Fibroblast of peridontal ligament (primary cell): ENCODE measurements around the gene BCAP31.

Source experiments
- DNase-seq: peaks from one replicate; pipeline ENCODE4 v3.0.0-alpha.2; 2010; ENCODE audit errors: extremely low read depth

BCAP31 gene

DNA sequence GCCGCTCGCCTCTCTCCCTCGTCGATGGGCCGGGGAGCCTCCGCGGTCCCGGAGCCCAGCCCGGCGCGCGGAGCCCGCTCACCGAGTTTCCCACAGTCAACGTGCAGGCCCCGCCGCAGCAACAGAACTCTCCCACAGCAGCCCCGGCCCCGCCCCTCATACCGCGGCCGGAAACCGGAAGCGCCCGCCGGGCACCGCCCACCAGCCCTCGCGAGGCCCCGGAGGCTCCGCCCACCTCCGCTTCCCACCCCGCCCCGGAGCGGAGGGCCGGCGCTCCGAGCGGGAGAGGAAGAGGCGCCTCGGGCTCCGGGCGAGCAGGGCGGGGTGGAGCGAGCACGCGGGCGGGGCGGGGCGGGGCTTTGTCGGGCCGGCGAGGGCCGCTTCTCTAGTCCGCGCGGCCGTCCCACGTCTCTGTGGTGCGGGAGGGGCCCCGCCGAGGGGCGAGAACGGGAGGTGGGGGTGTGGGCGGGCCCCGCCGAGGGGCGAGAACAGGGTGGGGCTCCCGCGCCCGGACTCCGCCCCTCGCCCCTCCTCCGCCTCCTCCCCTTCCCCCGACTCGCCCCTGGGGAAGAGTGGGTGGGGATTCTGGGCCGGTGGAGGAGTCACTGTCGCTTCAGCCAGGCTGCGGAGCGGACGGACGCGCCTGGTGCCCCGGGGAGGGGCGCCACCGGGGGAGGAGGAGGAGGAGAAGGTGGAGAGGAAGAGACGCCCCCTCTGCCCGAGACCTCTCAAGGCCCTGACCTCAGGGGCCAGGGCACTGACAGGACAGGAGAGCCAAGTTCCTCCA is at the start of gene BCAP31, which contains the start of gene ABCD1:
BCAP31 (minus strand) TSS at position 136 of the 787 bp plus-strand sequence. CDS start 1,143 bp downstream, outside the sequence.
ABCD1 (plus strand) TSS at position 605 of the 787 bp plus-strand sequence. CDS start 411 bp downstream, outside the sequence.
- peak; percentile 72 for DNase-seq

DNA sequence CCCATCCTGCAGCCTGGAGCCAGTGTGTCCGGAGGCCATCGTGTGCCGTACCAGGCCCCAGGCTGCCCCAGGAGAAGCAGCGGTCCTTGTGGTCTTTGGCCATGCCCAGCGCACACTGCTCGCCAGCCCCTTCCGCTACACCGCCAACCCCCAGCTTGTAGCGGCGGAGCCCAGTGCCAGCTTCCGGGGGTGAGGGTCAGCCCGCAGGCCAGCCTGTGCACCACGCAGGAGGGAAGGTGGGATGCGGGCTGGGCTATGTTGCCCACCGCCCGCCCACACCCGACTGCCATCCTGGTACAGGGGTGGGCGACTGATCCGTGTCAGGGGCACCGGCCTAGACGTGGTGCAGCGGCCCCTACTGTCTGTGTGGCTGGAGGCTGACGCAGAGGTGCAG is 49.0 kb upstream of the BCAP31 start:
- no peak for DNase-seq

DNA sequence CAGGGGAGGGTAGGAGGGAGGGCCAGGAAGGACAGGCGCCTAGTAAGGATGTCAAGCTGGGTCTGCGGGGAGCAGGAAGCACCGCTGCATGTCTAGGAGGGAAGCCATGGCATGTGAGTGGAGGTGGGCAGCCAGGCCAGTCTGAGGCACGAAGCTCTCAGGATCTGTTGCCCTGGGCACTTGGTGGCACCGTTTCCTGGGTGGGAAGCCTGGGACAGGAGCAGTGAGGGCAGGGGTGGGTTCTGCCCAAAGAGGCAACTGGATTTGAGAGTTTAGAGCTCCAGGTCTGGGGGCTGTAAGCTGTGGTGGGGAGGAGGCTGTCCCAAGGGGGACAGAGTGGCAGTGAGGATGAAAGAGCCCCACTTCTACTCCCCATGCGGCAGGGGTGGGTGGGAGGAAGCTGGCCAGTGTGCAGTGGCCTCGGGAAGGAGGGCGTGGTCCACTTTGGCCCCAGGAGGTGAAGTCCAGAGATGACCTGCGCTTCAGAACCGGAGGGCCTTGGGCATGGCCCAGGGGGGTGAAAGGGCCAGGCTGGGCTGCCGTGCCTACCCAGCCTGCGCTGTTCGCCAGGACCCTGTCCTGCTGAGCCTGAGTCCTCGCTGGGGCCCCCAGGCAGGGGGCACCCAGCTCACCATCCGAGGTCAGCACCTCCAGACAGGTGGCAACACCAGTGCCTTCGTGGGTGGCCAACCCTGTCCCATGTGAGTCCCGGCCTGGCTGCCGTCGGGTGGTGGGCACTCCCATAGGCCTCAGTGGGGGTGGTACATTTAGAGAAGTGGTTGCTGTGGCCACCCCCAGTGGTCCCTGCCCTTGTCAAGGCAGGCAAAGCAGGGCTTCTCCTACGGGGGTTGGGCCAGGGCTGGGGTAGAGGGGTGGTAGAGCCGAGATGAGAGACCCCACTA is 48.4 kb upstream of the BCAP31 start:
- no peak for DNase-seq

DNA sequence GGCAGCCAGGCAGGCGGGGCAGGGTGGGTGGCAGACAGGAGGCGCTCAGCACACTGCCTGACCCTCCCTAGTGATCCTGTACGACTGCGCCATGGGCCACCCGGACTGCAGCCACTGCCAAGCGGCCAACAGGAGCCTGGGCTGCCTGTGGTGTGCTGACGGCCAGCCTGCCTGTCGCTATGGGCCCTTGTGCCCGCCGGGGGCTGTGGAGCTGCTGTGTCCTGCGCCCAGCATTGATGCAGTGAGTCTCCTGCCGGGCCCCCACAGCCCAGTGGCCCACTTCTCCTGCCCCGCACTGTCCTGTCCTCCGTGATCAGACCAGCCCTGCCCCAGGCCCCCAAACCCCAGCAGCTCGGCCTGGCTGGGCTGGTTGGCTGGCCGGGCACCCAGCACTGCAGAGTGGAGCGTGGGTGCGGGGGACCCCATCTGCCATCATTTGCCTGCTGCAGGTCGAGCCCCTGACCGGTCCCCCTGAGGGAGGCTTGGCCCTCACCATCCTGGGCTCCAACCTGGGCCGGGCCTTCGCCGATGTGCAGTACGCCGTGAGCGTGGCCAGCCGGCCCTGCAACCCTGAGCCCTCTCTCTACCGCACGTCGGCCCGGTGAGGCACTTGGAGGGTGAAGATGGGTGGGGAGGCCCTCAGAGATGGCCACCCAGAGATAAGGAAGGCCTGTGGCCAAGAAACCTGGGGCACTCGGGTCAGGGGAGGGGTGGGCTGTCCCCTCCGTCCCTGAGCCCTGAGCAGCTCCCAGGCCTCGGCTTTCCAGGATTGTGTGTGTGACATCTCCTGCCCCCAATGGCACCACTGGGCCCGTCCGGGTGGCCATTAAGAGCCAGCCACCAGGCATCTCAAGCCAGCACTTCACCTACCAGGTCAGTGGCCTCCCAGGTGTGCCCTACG is 47.5 kb upstream of the BCAP31 start:
- no peak for DNase-seq

DNA sequence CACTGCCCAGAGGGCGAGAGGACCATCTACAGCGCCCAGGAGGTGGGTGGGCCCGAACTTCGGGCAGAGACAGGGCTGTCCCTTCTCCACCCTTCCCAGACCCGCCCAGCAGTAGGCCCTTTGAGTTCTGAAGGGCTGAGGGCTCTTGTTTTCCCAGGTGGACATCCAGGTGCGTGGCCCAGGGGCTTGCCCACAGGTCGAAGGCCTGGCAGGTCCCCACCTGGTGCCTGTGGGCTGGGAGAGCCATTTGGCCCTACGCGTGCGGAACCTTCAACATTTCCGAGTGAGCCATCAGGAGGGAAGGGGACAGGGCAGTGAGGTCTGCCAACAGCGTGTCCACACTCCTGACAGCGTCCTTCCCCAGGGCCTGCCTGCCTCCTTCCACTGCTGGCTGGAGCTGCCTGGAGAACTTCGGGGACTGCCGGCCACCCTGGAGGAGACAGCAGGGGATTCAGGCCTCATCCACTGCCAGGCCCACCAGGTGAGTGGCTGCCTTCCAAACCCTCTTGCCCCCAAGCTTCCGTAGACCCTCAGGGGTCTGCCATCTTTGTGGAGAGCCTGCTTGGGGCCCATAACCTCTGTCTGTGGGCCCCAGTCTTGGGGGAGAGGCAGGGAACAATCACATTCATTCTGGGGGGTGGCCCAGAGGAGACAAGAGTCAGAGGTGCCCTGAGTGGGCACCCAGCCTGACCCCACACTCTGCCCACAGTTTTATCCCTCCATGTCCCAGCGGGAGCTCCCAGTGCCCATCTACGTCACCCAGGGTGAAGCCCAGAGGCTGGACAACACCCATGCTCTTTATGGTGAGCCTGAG is 46.6 kb upstream of the BCAP31 start:
- no peak for DNase-seq

DNA sequence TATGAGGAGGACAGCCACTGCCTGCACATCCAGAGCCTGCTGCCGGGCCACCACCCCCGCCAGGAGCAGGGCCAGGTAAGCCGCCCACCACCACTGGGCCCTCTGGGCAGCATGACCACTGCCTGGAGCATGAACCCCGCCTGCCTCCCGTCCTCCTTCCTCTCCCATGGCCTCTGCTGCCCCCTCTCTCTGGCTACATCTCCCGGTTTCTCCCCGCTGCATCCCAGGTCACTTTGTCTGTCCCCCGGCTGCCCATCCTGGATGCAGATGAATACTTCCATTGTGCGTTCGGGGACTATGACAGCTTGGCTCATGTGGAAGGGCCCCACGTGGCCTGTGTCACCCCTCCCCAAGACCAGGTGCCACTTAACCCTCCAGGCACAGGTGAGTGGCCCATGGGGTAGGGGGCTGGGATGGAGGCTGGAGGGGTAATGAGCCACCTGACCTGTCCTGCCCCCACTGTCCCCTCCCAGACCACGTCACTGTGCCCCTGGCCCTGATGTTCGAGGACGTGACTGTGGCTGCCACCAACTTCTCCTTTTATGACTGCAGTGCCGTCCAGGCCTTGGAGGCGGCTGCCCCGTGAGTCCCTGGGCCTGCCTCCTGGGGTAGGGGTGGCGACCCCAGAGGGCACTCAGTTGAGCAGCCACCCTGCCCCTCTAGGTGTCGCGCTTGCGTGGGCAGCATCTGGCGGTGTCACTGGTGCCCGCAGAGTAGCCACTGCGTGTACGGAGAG is 45.8 kb upstream of the BCAP31 start:
- DNase-seq = no peak

DNA sequence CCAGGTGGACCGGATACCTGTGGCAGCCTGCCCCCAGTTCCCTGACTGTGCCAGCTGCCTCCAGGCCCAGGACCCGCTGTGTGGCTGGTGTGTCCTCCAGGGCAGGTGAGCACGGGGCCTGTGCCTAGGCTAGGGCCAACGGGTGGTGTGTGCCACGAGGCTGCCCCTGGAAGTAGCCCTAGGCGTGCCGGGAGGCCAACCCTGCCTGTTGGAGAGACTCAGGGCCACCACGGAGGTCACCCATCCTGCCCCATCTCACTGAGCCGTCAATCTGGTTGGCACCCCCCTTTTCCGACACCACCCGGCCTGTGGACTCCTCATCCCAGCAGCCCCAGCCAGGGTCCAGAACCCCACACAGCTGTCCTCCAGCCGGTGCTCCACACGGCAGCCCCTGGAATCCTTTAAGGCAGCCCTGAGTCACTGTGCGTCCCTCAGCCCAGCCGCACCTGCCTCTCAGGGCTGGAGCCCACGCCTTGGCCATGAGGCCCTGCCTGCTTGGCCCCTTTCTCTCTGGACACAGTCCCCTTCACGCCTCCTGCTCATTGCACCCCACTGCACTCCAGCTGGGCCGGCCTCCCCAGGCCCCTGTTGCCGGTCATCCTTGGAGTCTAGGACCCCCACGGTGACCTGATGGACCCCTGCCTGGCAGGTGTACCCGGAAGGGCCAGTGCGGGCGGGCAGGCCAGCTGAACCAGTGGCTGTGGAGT is 45.1 kb upstream of the BCAP31 start:
- DNase-seq = no peak

DNA sequence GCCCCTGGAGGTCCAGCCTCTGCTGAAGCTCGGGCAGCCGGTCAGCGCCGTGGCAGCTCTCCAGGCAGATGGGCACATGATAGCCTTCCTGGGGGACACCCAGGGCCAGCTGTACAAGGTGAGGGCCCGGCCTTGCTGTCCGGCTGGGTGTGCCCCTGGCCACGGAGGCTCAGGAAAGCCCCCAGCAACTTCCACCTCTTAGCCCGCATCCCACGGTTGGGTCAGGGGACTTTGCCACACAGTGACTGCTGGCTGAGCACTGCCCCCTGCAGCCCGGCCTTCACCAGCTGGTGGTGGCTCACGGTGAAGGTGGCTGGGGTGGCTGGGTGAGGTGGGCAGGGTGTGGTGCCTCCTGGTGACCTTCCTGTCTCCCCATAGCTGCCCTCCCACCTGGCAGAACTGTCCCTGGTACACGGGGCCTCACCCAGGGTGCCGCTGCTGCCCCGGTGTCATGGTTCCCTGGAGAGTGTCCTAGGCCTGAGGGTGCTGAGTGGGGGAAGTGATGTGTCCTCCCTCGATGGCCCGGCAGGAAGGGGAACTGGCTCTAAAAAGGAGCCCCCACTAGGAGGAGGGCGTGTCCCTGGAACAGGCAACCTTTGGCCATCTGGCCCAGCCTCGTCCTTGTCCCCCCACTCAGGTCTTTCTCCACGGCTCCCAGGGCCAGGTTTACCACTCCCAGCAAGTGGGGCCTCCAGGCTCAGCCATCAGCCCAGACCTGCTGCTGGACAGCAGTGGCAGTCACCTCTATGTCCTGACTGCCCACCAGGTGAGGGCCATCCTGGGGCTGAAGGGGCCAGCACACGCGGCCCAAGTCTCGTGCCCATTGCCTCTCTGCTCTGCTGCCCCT is 44.3 kb upstream of the BCAP31 start:
- no peak for DNase-seq

DNA sequence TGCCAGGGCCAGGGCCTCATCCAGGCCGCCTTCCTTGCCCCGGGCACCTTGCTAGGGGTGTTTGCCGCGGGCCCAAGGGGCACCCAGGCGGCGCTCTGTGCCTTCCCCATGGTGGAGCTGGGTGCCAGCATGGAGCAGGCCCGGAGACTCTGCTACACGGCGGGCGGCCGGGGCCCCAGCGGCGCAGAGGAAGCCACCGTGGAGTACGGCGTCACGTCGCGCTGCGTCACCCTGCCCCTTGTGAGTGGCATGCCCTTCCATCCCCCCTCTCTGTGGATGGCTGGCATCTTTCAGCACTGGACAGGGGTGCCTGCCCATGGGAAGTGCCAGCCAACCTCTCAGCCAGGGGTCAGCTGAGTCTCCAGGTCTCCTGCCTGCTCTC is 43.5 kb upstream of the BCAP31 start:
- DNase-seq = no peak

DNA sequence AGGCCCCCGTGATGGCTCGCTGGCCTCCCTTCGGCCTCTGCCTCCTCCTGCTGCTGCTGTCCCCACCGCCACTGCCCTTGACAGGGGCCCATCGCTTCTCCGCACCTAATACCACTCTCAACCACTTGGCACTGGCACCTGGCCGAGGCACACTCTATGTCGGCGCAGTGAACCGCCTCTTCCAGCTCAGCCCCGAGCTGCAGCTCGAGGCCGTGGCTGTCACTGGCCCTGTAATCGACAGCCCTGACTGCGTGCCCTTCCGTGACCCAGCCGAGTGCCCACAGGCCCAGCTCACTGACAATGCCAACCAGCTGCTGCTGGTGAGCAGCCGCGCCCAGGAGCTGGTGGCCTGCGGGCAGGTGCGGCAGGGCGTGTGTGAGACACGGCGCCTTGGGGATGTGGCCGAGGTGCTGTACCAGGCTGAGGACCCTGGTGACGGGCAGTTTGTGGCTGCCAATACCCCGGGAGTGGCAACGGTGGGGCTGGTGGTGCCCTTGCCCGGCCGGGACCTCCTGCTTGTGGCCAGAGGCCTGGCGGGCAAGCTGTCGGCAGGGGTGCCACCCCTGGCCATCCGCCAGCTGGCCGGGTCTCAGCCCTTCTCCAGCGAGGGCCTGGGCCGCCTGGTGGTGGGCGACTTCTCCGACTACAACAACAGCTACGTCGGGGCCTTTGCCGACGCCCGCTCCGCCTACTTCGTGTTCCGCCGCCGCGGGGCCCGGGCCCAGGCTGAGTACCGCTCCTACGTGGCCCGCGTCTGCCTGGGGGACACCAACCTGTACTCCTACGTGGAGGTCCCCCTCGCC is 42.9 kb upstream of the BCAP31 start:
- no peak for DNase-seq

DNA sequence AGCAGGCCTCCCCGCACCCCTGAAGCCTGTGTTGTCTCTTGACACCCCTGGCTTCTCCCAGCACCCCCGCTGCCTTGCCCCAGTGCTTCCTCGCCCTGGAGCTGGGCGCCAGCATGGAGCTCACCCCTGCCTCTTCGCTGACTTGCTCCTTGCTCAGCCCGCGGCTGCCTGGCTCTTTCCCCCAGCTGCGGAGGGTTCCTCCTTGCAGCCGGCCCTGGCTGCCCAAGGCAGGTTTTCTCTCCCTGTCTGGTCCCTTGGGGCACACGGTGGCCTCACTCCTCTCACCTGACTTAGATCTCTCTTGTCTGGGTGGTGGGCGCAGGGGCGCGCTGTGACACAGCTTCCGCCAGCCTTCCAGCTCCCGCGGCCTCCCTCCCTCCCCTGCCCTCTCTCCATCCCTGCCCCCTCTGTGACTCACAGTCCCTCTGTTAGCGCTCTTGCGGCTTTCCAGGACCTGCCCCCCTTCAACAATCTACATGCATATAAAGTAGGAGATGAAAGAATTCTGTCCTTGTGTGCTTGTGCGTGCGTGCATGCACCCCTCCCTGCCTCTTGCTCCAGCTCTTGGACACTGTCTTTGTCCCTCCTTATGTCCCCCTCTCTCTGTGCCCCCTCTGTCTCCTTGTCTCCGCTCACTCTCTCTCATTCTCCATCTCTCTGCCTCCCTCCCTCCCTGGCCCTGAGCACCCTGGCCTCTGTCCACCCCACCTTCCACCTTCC is 42.1 kb upstream of the BCAP31 start:
- DNase-seq = peak; percentile 57

DNA sequence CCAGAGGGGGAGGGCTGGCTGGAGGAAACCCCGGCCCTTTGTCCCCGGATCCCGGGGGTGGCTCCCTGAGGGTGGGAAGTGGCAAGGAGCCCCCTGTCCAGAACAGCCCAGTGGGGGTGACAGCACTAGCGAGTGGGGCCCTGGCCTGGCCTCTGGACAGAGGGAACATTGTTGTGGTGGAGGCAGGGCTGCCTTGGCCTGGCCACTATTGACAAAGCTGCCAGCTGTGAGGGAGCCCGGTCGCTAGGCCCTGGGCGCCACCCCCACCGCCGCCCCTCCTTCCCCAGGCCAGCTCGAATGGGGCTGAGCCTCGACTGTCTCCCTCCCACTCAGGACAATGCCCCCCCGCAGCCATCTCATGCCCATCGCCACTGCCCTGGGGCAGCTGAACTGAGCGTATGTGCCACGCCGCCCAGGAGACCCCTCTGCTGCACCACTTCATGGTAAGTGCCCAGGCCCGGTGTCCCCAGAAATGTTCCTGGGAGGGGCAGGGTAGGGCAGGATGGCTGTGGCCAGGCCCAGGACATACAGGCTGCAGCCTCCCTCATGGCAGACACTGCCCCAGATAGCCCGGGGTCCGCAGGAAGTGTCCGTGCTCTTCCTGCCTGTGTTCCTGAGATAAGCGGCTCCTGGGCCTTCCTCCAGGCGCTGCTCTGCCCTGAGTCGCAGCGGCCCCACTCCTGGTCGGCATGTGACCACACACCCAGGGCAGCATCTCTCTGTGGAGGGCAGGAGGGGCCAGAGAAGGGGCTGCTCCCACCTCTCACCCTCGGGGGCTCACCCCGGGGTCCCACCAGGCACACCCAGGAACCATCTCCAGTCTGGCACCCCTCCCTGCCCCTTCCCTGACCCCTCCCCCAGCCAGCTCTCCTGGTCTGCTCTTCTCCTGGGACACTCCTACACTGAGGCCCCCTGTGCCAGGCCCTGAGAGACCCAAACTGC is 41.2 kb upstream of the BCAP31 start:
- no peak for DNase-seq

DNA sequence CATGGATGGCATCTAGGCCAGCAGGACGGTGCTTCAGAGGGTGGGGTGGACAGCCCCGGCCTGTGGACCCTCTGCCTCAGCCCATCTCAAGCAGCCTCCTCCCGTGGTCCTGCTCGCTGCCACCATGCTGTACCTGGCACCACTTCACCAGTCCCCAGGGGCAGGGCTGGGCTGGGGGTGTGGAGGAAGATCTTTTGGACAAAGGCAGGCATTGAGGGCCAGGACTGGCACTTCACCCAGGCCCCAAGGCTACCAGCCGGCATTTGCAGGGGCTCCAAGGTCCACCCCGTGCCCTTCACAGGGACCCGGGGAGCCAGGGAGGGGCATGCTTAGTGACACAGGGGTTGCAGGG is 40.6 kb upstream of the BCAP31 start:
- no peak for DNase-seq

DNA sequence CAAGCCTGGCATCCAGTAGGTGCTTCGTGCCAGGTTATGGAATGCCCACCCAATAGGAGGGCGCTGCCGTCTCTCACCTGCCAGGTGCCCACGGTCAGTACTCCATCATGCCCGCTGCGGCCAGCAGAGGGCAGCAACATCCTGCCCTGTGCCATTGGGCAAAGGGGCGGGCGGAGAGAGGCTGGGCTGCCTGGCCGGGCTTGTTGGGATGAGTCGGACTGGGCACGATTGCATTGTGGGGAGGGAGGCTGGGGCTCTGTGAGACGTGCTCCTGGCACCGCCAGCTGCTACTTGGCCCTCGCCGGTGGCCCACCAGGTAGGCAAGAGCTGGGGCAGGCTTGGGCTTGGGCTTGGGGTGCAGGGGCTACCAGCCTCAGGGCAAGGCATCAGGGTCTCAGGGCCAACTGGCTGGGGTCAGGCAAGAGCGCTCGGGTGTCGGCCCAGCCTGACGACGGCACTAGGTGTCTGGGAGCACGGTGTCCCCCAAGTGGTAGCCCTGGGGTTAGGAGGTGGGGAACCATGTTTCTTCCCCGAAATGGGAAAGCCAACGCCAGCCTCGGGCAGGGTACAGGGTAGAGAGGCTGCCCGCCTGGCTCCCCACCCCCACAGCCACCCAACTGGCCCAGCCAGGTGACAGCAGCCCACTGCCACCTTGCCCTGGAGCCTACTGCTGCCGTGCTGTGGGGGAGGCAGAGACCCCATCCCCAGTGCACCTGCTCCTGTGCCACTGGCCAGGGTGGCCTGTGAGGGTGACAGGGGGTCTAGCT is 40.0 kb upstream of the BCAP31 start, which contains the start of gene PLXNB3:
PLXNB3 (plus strand) TSS at position 261 of the 767 bp plus-strand sequence. CDS start 1,287 bp downstream, outside the sequence.
- peak; percentile 59 for DNase-seq

DNA sequence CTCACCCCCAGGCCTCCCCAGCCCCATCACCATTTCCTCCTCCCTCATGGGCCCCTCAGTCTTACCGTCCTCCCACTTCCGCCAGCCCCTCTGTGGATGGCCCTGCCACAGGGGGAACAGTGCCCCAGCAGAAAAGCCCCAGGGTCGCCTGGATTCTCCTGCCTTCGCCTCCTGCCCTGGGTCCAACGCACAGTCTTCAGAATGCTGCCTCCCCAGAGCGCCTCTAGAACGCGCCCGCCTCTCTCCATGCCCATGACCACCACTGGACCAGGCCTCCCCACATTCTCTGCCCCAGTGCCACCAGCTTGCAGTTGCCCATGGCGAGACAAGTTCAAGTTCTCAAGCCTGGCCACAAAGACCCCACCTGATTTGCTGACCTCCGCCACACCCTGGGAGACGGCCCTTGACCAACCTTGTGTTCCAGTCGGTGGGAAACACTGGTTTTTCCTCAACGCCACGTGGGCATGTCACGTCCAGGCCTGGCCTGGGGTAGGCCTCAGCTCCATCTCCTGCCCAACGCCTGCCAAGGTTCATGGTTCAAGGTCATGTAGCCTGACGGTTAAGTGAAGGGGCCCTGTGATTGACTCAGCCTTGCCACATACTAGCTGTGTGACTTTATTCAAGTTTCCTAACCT is 39.2 kb upstream of the BCAP31 start:
- no peak for DNase-seq
